HG03565 (cell line): ENCODE measurements around the gene FAM83D.
"Not testable (repeated sequence)": the region's sequence is repeated elsewhere in the genome, so short reads cannot be mapped to it uniquely, and the experiment has no call there.

Source experiments
- ATAC-seq: cut with Tn5 transposase; IDR thresholded peaks from one replicate; pipeline ENCODE4 v1.9.1; 2021; ENCODE audit warnings: mild to moderate bottlenecking, moderate library complexity; ENCODE audit not compliant: unreplicated experiment

FAM83D gene

GRCh38 chr20:38932457-38933120, 6.4 kb downstream of the FAM83D start:
- ATAC-seq, result no peak

GRCh38 chr20:38934530-38934929, 8.3 kb downstream of the FAM83D start:
- ATAC-seq, result no peak

- ATAC-seq, result no peak
These were observed 9.1 kb downstream of the FAM83D start for GRCh38 chr20:38935285-38935684.

GRCh38 chr20:38935967-38936407, 9.8 kb downstream of the FAM83D start:
- no peak for ATAC-seq

- ATAC-seq, result no peak
These were observed 10.8 kb downstream of the FAM83D start for GRCh38 chr20:38937000-38937399.

- no peak for ATAC-seq
These were observed 11.8 kb downstream of the FAM83D start for GRCh38 chr20:38937978-38938473.

GRCh38 chr20:38939686-38940085, 13.5 kb downstream of the FAM83D start:
- ATAC-seq, result no peak

GRCh38 chr20:38940644-38941043, 14.4 kb downstream of the FAM83D start:
- ATAC-seq, result no peak

GRCh38 chr20:38941726-38942389, 15.6 kb downstream of the FAM83D start:
- no peak for ATAC-seq

- ATAC-seq, result no peak
These were observed 18.8 kb downstream of the FAM83D start for GRCh38 chr20:38945012-38945411.

GRCh38 chr20:38946836-38947235, 20.6 kb downstream of the FAM83D start:
- ATAC-seq, result no peak

GRCh38 chr20:38947931-38948362, 21.7 kb downstream of the FAM83D start:
- no peak for ATAC-seq

GRCh38 chr20:38950254-38950653, 24.0 kb downstream of the FAM83D start:
- ATAC-seq, result no peak

GRCh38 chr20:38951611-38952010, 25.4 kb downstream of the FAM83D start:
- ATAC-seq, result no peak

- ATAC-seq, result no peak
These were observed 25.9 kb downstream of the FAM83D start for GRCh38 chr20:38952153-38952552.

GRCh38 chr20:38953630-38954340, 27.6 kb downstream of the FAM83D start:
- no peak for ATAC-seq

GRCh38 chr20:38957235-38957876, 31.1 kb downstream of the FAM83D start:
- ATAC-seq, result no peak

GRCh38 chr20:38957915-38958485, 31.8 kb downstream of the FAM83D start:
- ATAC-seq, result no peak

- not testable (repeated sequence) for ATAC-seq
These were observed 34.0 kb downstream of the FAM83D start for GRCh38 chr20:38960187-38960687.

GRCh38 chr20:38961530-38962043, 35.4 kb downstream of the FAM83D start:
- no peak for ATAC-seq
